ENCODE measurements around the gene DKK1. TPM values are rescaled to one million over a fixed set of nuclear protein-coding genes. Genes with fewer than 3 reads are reported as not detected.

DKK1 gene
- total RNA-seq = 9.6 TPM

GRCh38 chr10:52313933-52314821 is at the start of gene DKK1:
Gene DKK1 (plus strand): TSS chr10:52314281. CDS start chr10:52314435, 154 bp downstream.

Measured in metanephros (tissue), 1 donor.